Raji (cell line): ENCODE results near the gene TTC21A.

Experiments
- POLR2A ChIP-seq: IDR thresholded peaks from 2 replicates; pipeline ENCODE4 v1.6.1; 2011; ENCODE audit warnings: low read depth, low read length, control low read depth; ENCODE audit not compliant: insufficient read depth

The TTC21A gene, protein sequence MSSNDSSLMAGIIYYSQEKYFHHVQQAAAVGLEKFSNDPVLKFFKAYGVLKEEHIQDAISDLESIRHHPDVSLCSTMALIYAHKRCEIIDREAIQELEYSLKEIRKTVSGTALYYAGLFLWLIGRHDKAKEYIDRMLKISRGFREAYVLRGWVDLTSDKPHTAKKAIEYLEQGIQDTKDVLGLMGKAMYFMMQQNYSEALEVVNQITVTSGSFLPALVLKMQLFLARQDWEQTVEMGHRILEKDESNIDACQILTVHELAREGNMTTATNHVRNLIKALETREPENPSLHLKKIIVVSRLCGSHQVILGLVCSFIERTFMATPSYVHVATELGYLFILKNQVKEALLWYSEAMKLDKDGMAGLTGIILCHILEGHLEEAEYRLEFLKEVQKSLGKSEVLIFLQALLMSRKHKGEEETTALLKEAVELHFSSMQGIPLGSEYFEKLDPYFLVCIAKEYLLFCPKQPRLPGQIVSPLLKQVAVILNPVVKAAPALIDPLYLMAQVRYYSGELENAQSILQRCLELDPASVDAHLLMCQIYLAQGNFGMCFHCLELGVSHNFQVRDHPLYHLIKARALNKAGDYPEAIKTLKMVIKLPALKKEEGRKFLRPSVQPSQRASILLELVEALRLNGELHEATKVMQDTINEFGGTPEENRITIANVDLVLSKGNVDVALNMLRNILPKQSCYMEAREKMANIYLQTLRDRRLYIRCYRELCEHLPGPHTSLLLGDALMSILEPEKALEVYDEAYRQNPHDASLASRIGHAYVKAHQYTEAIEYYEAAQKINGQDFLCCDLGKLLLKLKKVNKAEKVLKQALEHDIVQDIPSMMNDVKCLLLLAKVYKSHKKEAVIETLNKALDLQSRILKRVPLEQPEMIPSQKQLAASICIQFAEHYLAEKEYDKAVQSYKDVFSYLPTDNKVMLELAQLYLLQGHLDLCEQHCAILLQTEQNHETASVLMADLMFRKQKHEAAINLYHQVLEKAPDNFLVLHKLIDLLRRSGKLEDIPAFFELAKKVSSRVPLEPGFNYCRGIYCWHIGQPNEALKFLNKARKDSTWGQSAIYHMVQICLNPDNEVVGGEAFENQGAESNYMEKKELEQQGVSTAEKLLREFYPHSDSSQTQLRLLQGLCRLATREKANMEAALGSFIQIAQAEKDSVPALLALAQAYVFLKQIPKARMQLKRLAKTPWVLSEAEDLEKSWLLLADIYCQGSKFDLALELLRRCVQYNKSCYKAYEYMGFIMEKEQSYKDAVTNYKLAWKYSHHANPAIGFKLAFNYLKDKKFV (N-terminal part only)

GRCh38 chr3:39107388-39108199 lies at the start of gene TTC21A, which contains the start of gene GORASP1:
Gene TTC21A (plus strand): TSS chr3:39107680. CDS start chr3:39107838, 158 bp downstream.
Gene GORASP1 (minus strand): TSS chr3:39107627. CDS start chr3:39107541, 86 bp downstream.
- TF ChIP-seq POLR2A: peak; percentile 74

DNA sequence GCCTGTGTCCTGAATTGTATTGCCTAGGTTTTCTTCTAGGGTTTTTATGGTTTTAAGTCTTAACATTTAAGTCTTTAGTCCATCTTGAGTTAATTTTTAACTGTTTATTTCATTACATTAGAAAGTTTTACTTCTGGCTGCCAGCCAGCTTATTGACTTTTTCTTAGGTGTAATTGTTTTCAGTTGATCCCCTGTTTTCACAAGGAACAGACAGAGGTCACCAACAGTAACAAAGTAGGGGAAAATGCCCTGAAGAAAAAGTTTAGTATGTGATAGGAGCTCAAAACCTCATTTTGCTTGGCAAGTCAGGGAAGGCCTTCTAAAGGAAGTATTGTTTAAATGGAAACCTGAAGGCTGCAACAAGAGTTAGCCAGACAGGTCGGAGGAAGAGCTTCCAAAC lies 45.3 kb upstream of the TTC21A start:
- no peak for TF ChIP-seq POLR2A

GRCh38 chr3:39063143-39063542 lies 44.3 kb upstream of the TTC21A start:
- no peak for TF ChIP-seq POLR2A

GRCh38 chr3:39064646-39065045 lies 42.8 kb upstream of the TTC21A start:
- TF ChIP-seq POLR2A: no peak

- TF ChIP-seq POLR2A: no peak
Observed at GRCh38 chr3:39065197-39065596, 42.3 kb upstream of the TTC21A start.

DNA sequence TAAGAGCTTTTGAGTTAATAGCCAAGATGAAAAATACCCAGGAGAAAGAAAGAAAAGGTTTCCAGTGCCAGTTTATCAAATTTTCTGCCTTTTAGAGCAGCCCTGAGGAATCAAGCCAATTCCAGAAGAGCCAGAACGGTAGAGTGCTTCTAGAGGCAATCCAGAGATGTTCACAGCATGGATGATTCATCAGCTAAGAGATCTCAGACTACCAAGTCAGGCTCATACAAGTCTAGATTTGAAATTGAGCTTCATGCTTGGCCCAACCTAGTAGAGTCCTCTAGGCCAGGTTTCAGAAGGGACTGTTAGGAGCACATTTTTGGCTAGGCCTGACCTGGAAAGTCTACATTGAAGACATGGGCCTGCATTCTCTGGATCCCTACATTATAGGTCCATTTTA lies 40.2 kb upstream of the TTC21A start:
- TF ChIP-seq POLR2A: no peak

- TF ChIP-seq POLR2A: no peak
Observed at GRCh38 chr3:39068556-39068955, 38.9 kb upstream of the TTC21A start.

- no peak for TF ChIP-seq POLR2A
Observed at GRCh38 chr3:39075910-39076309, 31.6 kb upstream of the TTC21A start.

DNA sequence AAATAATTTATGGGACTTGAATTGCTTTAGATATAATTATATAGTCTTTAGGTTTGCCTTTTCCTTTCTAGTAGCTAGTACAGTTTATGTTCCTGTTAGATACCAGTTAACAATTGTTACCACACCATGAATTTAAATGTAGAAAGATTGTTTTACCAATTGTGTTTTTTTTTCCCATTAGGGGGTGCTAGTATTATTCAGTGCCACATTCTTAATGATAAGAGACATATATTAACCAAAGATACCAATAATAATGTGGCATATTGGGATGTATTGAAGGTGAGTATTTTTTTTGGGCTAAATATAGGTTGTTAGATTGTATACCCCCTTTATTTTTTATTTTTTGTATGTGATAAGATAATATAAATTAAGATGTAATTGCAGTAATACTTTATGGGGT lies 27.9 kb upstream of the TTC21A start:
- no peak for TF ChIP-seq POLR2A

- no peak for TF ChIP-seq POLR2A
Observed at GRCh38 chr3:39080026-39080425, 27.5 kb upstream of the TTC21A start.

DNA sequence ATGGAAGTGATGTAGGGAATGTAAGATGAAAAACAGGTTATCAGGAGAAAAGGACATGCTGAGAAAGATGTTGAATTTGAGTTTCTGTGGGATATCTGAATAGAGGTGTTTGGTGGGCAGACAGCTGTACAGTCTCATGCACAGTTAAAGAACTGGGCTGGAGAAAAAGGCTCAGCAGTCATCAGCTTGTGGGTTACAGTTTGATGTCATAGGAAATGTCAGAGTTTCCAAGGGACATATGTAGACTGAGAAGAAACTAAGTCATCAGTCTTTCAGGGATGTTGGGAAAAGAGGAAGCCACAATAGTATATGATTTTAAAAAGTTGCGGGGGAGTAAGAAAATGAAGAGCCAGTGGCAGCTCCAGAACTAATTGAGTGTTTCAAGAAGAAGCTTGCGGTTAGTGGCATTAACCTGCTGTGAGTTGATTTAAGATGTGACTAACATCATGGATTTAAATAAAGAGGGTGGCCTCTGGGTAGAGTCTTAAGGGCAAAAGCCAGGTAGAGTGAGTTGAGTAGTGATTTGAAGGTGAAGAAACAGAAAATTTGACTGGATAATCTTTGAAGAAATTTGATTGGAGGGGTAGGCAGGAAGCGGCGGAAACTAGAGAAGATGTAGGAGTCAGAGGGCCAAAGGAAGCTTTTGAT lies 24.7 kb upstream of the TTC21A start:
- no peak for TF ChIP-seq POLR2A

DNA sequence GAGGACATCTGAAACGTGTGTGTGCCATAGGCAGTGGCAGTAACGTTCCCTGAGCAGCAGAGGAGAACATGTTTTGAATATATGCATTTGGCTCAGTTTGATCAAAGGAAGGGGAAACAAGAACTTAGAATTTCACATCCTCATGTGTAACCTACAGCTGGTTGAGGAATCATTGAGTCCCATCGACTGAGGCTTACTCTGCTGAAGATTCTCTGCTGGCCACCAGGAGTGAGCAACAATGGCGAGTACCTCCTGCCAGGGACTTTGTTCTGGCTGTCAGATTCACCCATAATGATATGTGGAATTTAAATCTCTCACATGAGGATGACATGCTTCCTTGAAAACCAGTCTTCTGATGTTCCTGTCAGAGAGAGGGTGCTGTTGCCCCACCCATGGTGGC lies 21.3 kb upstream of the TTC21A start:
- TF ChIP-seq POLR2A: no peak

GRCh38 chr3:39088456-39088855 lies 19.0 kb upstream of the TTC21A start:
- TF ChIP-seq POLR2A: no peak

DNA sequence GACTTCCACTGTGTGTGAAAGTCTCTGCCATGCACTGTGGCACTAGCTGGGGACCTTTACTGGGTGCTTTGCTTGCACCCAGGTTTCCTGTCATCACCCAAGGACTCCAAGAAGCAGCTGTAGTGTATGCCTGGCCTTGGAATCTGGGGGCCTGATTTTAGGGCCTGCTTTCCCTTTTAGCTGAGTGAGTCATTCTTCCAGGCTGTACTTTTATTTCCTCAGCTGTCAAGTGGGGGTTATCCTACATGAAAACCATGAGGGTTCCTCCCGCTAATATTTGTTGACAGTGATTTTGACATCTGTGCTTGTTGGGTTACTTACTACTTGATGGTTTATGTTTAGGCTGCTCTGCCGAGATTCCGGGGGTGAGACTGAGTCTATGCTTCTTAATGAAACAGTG lies 18.6 kb upstream of the TTC21A start:
- TF ChIP-seq POLR2A: no peak

GRCh38 chr3:39090922-39091321 lies 16.6 kb upstream of the TTC21A start:
- no peak for TF ChIP-seq POLR2A
